Central memory CD8-positive, alpha-beta T cell (primary cell): ENCODE measurements around the gene TSPAN4.

Experiments used
- ATAC-seq: fragments of 150-1000 bp; cut with Tn5 transposase; replicated peaks from 2 replicates; pipeline ENCODE4 v1.10.0; 2022; ENCODE audit warnings: mild to moderate bottlenecking, moderate FRiP score, moderate number of reproducible peaks; ENCODE audit not compliant: poor library complexity, severe bottlenecking; ENCODE audit errors: extremely low read depth
- DNase-seq, 2 donors: peaks; one replicate each; pipeline ENCODE4 v3.0.0; 2021; ENCODE audit warnings: low spot score in 2 of 2
- H3K27ac Mint-ChIP-seq: one replicate; pipeline ENCODE4 v1.8.0; 2022; ENCODE audit warnings: low read depth, mild to moderate bottlenecking, moderate library complexity, mixed read lengths
- H3K27me3 Mint-ChIP-seq: one replicate; pipeline ENCODE4 v1.8.0; 2022; ENCODE audit warnings: mixed read lengths
- H3K36me3 Mint-ChIP-seq: one replicate; pipeline ENCODE4 v1.8.0; 2022; ENCODE audit warnings: mild to moderate bottlenecking, moderate library complexity, mixed read lengths; ENCODE audit not compliant: insufficient read depth
- H3K4me1 Mint-ChIP-seq: one replicate; pipeline ENCODE4 v1.8.0; 2022; ENCODE audit warnings: mixed read lengths
- H3K4me3 Mint-ChIP-seq: one replicate; pipeline ENCODE4 v1.8.0; 2022; ENCODE audit warnings: mild to moderate bottlenecking, moderate library complexity, mixed read lengths
- H3K9me3 Mint-ChIP-seq: one replicate; pipeline ENCODE4 v1.8.0; 2022; ENCODE audit warnings: mixed read lengths

Gene TSPAN4

GRCh38 chr11:856397-856796 is 13.7 kb downstream of the TSPAN4 start:
- ATAC-seq (no peak), DNase-seq (no peak)
- peaks cover 6% of the 10 kb centered on the region for H3K36me3 Mint-ChIP-seq
- no peaks in the 10 kb centered on the region for H3K27me3 Mint-ChIP-seq
- peaks cover 7% of the 10 kb centered on the region for H3K4me1 Mint-ChIP-seq
- H3K9me3 Mint-ChIP-seq = no peaks in the 10 kb centered on the region
- H3K4me3 Mint-ChIP-seq = no peak overlapping the region
- peak overlapping the region; percentile 27 for H3K27ac Mint-ChIP-seq

GRCh38 chr11:858053-858761 is 15.6 kb downstream of the TSPAN4 start:
- no peaks in the 10 kb centered on the region for H3K9me3 Mint-ChIP-seq
- DNase-seq (no peak), ATAC-seq (no peak)
- H3K4me3 Mint-ChIP-seq = no peak overlapping the region
- no peaks in the 10 kb centered on the region for H3K27me3 Mint-ChIP-seq
- no peak overlapping the region for H3K27ac Mint-ChIP-seq
- H3K4me1 Mint-ChIP-seq = peaks cover 7% of the 10 kb centered on the region
- peaks cover 2% of the 10 kb centered on the region for H3K36me3 Mint-ChIP-seq

- H3K27ac Mint-ChIP-seq = no peak overlapping the region
- no peak overlapping the region for H3K4me3 Mint-ChIP-seq
- no peak for ATAC-seq
- H3K36me3 Mint-ChIP-seq = peaks cover 2% of the 10 kb centered on the region
- H3K9me3 Mint-ChIP-seq = no peaks in the 10 kb centered on the region
- no peak for DNase-seq
- no peaks in the 10 kb centered on the region for H3K27me3 Mint-ChIP-seq
- H3K4me1 Mint-ChIP-seq = peaks cover 7% of the 10 kb centered on the region
These were observed 16.2 kb downstream of the TSPAN4 start for GRCh38 chr11:858762-859339.

- ATAC-seq (no peak), DNase-seq (no peak)
- Mint-ChIP-seq H3K4me3 (no peak overlapping the region), H3K4me1 (peaks cover 7% of the 10 kb centered on the region), H3K27me3 (no peaks in the 10 kb centered on the region), H3K36me3 (peaks cover 4% of the 10 kb centered on the region), H3K9me3 (no peaks in the 10 kb centered on the region), H3K27ac (peak overlapping the region; percentile 85)
These were observed 16.9 kb downstream of the TSPAN4 start for GRCh38 chr11:859394-860131.

- Mint-ChIP-seq H3K27me3 (no peaks in the 10 kb centered on the region), H3K27ac (peak overlapping the region; percentile 29), H3K9me3 (no peaks in the 10 kb centered on the region), H3K4me3 (no peak overlapping the region), H3K36me3 (peaks cover 4% of the 10 kb centered on the region), H3K4me1 (peaks cover 7% of the 10 kb centered on the region)
- ATAC-seq (no peak), DNase-seq (no peak)
These were observed 17.8 kb downstream of the TSPAN4 start for GRCh38 chr11:860234-861104.

- Mint-ChIP-seq H3K9me3 (no peaks in the 10 kb centered on the region), H3K4me3 (no peak overlapping the region), H3K36me3 (peaks cover 4% of the 10 kb centered on the region), H3K4me1 (peaks cover 7% of the 10 kb centered on the region), H3K27ac (peak overlapping the region; percentile 29), H3K27me3 (no peaks in the 10 kb centered on the region)
- ATAC-seq = no peak
- no peak for DNase-seq
These were observed 18.4 kb downstream of the TSPAN4 start for GRCh38 chr11:861105-861479.

- Mint-ChIP-seq H3K27ac (no peak overlapping the region), H3K9me3 (no peaks in the 10 kb centered on the region), H3K27me3 (no peaks in the 10 kb centered on the region), H3K4me3 (no peak overlapping the region), H3K4me1 (peaks cover under 1% of the 10 kb centered on the region), H3K36me3 (peaks cover 6% of the 10 kb centered on the region)
- no peak for ATAC-seq
- DNase-seq = no peak
These were observed 19.5 kb downstream of the TSPAN4 start for GRCh38 chr11:862081-862661.

GRCh38 chr11:862696-863022 is 20.0 kb downstream of the TSPAN4 start:
- DNase-seq (no peak), ATAC-seq (no peak)
- H3K4me1 Mint-ChIP-seq = no peaks in the 10 kb centered on the region
- no peaks in the 10 kb centered on the region for H3K9me3 Mint-ChIP-seq
- H3K27me3 Mint-ChIP-seq = no peaks in the 10 kb centered on the region
- H3K36me3 Mint-ChIP-seq = peaks cover 6% of the 10 kb centered on the region
- H3K4me3 Mint-ChIP-seq = no peak overlapping the region
- no peak overlapping the region for H3K27ac Mint-ChIP-seq

GRCh38 chr11:863023-863909 is 20.6 kb downstream of the TSPAN4 start:
- Mint-ChIP-seq H3K4me3 (no peak overlapping the region), H3K4me1 (no peaks in the 10 kb centered on the region), H3K9me3 (no peaks in the 10 kb centered on the region), H3K27me3 (no peaks in the 10 kb centered on the region), H3K36me3 (peaks cover 6% of the 10 kb centered on the region), H3K27ac (no peak overlapping the region)
- ATAC-seq (no peak), DNase-seq (no peak)

- ATAC-seq (no peak), DNase-seq (no peak)
- no peak overlapping the region for H3K4me3 Mint-ChIP-seq
- H3K27ac Mint-ChIP-seq = no peak overlapping the region
- H3K27me3 Mint-ChIP-seq = no peaks in the 10 kb centered on the region
- H3K4me1 Mint-ChIP-seq = no peaks in the 10 kb centered on the region
- peaks cover 4% of the 10 kb centered on the region for H3K36me3 Mint-ChIP-seq
- H3K9me3 Mint-ChIP-seq = no peaks in the 10 kb centered on the region
These were observed 21.5 kb downstream of the TSPAN4 start for GRCh38 chr11:863910-864827.

GRCh38 chr11:864898-865297 is 22.2 kb downstream of the TSPAN4 start:
- peaks cover 4% of the 10 kb centered on the region for H3K36me3 Mint-ChIP-seq
- no peaks in the 10 kb centered on the region for H3K27me3 Mint-ChIP-seq
- H3K27ac Mint-ChIP-seq = no peak overlapping the region
- ATAC-seq (no peak), DNase-seq (no peak)
- H3K4me3 Mint-ChIP-seq = no peak overlapping the region
- H3K4me1 Mint-ChIP-seq = no peaks in the 10 kb centered on the region
- H3K9me3 Mint-ChIP-seq = no peaks in the 10 kb centered on the region
